HG02870 (cell line): ENCODE data around the gene DAPK1.

ENCODE experiments used
- ATAC-seq: cut with Tn5 transposase; IDR thresholded peaks from one replicate; pipeline ENCODE4 v1.9.1; 2021; ENCODE audit warnings: mild to moderate bottlenecking, moderate library complexity; ENCODE audit not compliant: unreplicated experiment

The DAPK1 gene

DNA sequence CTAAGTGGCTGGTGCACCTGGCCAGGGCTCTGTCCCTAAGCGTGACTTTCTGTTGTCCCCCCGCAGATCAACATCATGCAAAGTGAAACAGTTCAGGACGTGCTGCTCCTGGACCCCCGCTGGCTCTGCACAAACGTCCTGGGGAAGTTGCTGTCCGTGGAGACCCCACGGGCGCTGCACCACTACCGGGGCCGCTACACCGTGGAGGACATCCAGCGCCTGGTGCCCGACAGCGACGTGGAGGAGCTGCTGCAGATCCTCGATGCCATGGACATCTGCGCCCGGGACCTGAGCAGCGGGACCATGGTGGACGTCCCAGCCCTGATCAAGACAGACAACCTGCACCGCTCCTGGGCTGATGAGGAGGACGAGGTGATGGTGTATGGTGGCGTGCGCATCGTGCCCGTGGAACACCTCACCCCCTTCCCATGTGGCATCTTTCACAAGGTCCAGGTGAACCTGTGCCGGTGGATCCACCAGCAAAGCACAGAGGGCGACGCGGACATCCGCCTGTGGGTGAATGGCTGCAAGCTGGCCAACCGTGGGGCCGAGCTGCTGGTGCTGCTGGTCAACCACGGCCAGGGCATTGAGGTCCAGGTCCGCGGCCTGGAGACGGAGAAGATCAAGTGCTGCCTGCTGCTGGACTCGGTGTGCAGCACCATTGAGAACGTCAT is 208.5 kb downstream of the DAPK1 start:
- no peak for ATAC-seq

DNA sequence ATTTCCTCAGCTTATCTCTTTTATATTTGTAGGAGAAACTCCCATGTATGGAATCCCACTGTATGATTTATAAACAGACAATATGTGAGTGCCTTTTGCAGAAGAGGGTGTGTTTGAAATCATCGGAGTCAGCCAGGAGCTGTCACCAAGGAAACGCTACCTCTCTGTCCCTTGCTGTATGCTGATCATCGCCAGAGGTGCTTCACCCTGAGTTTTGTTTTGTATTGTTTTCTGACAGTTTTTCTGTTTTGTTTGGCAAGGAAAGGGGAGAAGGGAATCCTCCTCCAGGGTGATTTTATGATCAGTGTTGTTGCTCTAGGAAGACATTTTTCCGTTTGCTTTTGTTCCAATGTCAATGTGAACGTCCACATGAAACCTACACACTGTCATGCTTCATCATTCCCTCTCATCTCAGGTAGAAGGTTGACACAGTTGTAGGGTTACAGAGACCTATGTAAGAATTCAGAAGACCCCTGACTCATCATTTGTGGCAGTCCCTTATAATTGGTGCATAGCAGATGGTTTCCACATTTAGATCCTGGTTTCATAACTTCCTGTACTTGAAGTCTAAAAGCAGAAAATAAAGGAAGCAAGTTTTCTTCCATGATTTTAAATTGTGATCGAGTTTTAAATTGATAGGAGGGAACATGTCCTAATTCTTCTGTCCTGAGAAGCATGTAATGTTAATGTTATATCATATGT is 210.3 kb downstream of the DAPK1 start:
- no peak for ATAC-seq

DNA sequence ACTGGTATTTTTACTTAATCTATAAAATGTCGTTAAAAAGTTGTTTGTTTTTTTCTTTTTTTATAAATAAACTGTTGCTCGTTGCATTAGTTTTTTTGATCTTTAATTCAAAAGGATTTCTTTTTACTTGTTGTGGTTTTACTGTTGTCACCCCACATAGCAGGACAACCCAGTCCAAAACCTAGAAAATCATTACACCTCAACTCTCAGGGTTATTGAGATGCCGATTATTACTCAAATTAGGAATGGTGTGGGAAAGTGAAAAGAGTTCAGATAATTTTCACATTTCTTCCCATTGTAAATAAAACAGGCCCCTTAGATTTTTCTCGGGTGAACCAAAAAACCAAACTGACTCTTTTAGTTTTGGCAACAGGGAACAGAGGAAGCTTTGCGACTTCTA is 210.9 kb downstream of the DAPK1 start:
- no peak for ATAC-seq

DNA sequence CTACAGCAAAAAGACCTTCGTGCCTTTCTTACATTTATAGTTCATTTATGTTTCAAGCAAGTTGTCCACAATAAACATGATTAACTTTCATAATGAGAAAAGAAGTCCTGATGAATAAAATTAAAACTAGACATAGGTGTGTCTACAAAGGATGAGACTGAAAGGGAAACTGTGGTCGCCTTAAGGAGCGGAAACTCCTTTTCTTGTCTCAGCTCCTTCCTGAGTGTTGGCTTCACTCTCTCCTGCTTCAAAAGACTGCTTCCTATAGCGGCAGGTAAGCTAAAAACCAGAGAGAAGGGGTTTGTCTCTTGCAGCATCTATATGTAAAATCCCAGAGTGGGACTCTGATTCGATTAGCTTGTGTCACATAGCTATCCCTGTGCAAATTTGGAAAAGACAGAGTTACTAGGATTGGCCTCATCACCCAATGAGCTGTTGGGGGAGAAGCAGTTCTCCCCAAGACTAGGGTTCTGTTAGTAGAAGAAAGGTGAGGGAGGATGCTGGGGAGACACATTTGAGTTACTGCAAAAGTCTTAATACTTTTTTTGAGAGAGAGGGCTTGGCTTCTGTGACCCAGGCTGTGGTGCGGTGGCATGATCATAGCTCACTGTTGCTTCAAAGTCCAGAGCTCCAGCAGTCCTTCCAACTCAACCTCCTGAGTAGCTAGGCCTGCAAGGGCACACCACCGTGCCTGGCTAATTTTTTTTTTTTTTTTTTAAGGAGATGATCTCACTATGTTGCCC is 211.5 kb downstream of the DAPK1 start:
- no peak for ATAC-seq

DNA sequence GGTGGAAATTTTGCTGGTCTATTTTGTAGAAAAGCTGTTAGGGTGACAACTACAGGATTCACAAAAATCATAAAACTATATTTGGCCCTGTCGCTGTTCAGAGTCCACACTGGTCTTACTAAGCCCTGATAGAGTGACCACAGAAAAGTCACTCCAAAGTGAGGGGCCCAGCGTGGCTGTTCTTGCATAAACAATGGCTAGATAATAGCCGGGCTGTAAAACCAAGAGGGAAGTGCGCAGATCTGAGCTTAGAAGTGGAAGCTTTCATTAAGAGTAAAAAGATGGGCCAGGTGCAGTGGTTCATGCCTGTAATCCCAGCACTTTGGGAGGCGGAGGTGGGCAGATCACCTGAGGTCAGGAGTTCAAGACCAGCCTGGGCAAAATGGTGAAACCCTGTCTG is 212.8 kb downstream of the DAPK1 start:
- ATAC-seq, result no peak

DNA sequence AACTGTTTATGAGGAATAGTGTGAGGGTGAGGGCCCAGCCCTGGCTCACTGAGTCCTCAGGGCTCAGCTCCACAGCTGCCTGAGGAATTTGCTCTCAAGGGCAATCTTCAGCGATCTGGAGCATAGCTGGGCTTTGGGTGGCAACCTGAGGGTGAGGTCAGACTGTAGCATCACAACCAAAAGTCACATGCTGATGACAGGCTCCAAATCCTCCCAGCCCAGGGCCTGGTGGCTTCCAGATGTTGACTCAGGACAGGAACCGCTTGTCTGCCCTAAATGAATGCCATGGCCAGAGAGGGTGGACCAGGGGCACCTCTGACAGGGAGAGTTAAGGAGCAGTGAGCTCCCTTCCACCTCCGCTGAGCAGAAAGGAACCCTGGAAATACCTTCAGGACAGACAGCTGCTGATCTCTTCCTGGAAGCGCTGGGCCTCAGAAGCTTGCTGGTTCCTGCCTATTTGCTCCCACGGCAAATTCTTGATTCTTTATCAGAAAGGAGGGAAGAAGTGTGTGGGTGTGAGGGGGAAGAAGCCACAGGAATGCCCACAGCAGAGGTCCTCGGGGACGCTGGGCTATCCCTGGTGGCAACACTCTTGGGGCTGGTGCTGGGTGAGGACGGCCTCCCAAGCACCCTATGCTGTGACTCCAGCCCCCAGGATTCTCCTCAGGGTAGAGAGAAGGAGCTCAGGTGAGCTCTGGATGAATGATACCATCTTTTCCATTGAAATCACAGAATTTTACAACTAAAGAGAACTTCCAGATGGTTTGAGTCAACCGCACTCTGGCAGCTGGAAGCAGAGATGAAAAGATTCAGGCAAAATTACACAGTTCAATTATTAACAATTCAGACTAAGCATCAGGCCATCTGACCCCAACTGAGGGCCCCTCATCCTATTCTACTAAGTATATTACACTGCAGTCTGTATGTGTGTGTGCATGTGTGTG is 214.5 kb downstream of the DAPK1 start:
- no peak for ATAC-seq

DNA sequence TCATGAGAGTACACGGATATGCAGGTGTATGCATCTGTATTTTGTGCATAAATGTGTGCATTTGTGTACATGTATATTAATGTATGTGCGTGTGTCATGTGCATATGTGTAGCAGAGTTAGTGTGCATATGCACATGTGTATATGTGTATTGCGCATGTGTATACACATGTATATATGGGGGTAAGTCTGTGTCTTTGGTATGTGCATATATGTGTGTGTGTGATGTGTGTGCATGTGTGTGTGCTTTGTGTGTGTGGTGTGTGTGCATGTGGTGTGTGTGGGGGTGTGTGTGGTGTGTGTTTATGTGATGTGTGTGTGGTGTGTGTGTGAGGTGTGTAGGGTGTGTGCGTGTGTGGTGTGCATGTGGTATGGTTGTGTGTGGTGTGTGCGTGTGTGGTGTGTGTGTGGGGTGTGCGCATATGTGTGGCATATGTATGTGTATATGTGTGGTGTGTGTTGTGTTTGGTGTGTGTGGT is 215.2 kb downstream of the DAPK1 start:
- ATAC-seq, result no peak

DNA sequence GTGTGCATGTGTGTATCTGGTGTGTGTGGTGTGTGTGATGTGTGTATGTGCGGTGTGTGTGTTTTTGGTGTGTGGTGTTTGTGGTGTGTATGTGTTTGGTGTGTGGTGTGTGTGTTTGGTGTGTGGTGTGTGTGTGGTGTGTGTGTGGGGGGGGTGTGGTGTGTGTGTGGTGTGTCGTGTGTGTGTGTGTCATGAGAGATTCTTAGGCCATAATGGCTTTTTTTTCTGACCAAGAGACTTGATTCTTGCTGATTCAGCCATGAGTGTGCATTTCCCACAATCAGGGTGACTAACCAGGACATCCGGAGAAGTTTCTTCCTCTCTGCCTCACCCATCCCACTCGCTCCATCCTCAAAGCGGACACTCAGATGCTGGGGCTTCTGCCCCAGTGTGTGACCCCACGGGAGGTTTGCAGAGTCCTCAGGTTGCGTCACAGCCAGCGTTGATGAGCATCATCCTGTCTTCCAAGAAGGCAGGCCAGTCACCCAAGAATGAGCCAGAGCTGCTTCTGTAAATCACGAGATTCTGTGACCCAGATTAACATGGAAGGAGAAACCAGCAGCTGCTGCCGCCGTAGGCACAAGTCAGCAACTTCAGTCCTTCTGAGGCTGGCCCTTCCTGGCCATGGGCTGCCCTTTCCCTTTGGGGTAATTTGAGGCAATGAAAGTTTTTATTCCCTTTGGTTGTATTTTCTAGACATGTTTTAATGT is 215.8 kb downstream of the DAPK1 start:
- ATAC-seq, result no peak

DNA sequence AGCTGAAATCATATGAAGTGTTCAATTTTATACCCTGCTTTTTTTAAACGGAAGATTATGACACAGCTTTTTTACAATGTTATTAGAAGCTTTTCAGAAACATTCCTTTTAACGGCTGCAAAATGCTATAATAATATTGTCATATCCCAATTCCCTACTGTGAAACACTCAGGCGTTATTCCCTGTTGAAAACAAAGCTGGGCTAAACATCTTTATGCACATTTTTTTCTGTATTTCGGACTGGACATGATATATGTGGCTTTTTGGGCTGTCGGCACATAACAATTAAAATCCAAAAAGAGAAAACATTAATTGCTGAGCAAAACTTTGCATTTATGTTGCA is 216.3 kb downstream of the DAPK1 start:
- ATAC-seq, result no peak

DNA sequence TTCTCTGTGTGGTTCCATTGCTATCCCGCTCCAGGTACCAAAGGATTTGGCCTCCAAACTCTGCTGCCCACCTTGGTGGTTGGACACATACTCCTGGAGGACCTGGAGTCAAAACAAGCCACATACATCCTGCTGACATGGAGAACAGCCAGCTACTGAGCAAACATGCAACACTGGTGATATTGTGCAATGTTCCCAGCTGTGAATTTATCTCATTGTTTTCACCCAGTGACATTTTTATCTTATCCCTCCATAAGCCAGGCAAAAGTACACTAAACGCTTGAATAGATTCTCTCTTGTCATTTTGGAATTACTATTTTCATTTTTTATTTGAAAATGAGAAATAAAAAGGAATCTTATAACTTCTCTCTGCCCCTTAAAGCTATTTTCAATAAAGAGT is 217.2 kb downstream of the DAPK1 start:
- no peak for ATAC-seq

DNA sequence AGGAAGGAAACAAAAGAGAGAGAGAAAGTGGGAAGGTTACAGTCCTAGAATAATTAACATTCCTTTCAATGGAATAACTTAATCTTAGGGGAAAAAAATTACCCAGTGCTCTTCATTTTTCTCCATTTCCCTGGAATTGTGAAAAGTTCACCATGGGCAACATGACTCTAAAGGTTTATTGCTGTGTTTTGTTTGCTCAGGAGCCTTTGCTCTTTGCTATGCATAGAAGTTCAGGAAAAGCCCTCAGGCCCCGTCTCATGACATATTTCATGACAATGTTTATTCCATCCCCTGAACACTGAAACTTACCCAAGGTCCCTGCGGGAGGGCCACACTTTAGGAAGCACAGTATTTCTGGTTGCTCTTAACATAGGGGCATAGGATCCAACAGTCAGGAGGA is 218.5 kb downstream of the DAPK1 start:
- ATAC-seq, result no peak

DNA sequence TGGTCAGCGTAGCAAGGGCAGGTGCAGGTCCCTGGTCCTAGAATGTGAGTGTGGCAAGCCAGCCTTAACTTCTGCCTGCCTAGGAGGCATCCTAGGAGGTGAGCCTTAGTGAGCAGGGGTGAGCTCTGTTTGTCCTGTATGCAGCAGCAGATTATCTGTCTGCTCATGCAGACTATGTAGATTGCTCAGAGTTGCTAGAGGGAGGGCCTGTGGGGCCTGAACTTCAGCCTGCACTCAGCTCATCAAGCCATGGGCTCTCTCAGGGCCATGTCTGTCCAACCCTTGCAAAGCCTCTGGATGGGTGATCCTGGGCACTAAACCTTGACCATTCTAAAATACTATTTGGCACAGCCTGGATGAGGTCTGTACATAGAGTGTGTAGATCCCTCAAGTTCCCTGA is 219.8 kb downstream of the DAPK1 start:
- ATAC-seq, result no peak

DNA sequence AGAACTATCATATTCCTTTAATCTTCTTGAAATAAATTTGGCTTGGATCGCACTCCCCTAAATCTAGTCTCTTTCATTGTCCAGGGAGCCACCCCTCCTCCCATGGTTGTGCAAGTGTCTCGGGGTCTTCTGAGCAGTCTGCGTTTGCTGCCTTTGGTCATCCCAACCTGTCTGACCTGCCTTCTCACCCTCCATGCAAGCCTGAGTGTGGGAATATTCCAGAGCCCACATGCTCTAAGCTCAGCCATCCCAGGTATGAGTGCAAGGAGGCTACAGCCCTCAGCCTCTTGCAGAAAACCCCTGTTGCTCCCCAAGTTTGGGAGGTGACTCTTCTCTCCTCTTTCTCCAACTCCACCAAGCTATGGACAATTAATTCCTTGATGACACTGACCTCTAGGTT is 220.6 kb downstream of the DAPK1 start:
- no peak for ATAC-seq

DNA sequence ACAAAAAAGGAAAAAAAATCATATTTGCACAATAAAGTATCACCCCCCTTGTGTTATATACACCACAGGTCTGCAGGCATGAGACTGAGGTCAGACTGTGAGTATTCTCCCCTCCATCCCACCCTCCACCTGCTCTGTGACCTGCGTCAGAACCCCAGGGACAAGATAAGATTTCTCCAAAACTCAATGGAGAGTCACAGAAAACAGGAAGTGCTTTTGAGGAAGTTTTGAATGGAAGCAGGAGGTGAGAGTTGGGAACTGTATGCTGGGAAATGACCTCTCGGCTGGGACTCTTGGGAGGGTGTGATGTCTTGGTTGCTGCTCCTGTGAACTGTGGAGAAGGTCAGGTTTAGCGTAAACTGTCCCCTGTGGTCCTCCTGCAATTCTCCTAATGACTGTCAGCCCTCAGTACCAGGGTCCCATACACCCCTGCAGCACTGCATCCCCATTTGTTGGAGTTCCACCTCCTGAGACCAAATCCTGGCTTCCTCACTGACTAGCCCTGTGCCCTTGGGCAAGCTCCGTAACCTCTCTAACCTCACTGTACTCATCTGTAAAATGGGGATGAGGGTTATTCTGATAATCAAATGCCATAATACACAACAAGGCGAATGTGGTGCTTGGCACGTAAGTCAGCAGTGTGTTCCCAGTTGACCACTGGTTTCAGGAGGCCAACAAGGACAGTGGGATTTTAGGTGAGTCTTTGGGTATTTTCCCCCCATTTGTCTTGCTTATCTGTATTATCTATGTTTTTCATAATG is 221.4 kb downstream of the DAPK1 start:
- ATAC-seq, result no peak

DNA sequence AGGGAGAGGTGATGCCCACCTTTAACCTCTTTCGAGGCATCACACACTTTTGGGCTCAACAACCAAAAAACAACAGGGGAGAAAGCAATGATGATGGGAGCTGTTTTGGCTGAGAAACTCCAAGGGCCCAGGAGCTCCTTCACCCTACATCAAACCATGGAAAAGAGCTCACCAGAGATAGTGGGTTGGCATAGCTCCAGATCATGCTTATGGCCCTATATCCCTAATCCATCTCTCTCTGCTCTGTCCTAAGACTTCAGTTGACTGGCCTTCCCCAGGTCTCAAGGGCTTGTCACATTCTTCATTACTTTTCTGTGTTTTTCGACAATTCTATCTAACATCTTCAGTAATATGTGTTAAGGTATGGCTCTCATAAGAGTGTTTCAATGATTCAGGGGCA is 222.5 kb downstream of the DAPK1 start:
- ATAC-seq, result no peak

DNA sequence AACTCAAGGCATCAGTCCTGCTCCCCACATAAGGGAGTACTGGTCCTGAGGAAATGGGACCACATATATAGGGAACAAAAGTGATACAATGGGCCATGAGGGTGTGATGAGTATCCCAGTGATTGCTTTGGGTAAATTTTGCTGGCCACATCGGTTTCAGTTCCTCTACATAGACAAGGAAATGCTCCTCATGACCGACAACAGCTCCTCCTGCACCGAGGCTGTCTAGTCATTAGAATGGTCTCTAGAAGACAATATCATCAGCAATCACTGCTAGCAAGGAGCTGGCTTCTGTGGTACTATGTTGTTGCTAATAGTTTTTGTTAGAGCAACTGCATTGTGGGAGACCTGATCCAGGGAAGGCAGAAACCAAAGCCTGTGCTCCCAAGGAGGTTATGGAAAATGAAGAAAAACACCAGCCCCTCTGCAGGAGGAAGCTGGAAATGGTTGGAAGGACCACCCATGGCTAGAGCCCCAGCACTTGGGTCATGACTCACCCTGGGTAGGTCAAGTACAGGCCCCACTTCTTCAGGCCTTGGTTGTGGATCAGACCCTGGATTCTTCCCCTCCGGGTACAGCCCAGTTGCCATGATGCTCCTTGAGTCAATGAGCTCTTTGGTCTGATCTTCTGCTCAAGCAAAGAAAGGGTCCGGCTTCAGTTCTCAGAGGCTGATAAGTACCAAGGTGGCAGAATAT is 224.9 kb downstream of the DAPK1 start:
- no peak for ATAC-seq

DNA sequence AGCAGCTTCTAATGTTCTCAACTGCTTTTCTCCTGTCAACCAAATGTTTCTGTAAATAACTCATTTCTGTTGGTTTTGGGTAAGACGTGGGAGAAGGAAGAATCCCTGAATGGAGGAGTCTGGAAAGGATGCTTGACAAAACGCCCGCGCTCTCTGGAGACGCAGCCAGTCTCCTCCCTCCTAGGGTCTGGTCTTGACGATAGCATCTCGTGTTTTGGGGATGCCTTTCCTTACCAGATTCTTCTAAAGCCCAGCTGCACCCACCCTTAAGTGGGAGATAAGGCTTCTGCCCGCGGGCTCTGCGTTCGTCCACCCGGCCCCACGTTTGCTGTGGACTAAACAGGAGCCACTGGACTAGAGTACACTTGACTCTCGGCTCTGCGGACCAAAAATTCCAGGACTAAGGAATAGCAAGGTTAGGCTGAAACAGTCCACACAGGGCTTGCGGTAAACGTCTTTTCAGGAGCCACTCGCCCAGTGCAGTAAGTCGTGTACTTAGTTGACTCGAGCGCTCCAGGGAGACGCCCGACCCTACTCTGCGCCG is 227.8 kb downstream of the DAPK1 start:
- ATAC-seq, result no peak

DNA sequence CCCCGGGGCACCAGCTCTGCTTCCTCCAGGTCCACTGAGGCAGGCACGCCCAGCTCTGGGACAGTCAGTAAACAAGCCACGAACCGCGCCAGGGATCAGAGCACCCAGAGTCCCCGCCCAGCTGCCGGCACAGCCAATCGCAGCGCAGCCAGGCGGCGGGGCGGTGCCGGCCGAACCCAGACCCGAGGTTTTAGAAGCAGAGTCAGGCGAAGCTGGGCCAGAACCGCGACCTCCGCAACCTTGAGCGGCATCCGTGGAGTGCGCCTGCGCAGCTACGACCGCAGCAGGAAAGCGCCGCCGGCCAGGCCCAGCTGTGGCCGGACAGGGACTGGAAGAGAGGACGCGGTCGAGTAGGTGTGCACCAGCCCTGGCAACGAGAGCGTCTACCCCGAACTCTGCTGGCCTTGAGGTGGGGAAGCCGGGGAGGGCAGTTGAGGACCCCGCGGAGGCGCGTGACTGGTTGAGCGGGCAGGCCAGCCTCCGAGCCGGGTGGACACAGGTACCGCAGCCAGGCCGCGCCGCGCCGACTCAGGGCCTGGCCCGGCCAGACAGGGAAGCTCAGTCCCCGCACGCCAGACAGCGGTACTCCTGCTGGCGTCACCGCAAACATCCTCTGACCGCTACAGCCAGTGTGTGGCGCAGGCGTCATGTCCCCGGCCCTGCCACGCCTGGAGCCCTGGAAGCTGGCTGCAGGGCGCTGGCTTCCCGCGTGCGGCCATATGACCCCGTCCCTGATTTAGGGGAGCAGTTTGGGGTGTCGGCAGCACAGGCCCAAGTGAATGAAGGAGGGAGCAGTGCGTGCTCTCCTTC is 228.4 kb downstream of the DAPK1 start, which contains the start of gene CTSL:
CTSL (plus strand) TSS at position 220 of the 810 bp plus-strand sequence. CDS start 1,485 bp downstream, outside the sequence.
- ATAC-seq, result no peak
